IPS-15b (cell line): ENCODE results near the gene TMEM86A.

Experiments used
- H3K27me3 ChIP-seq: one replicate; pipeline ENCODE4 v1.6.1; 2013; ENCODE audit warnings: low read length; ENCODE audit not compliant: control insufficient read depth, insufficient read depth
- H3K36me3 ChIP-seq: one replicate; pipeline ENCODE4 v1.6.1; 2013; ENCODE audit warnings: low read length; ENCODE audit not compliant: control insufficient read depth, insufficient read depth
- H3K4me1 ChIP-seq: one replicate; pipeline ENCODE4 v1.6.1; 2013; ENCODE audit warnings: mild to moderate bottlenecking, low read length; ENCODE audit not compliant: control insufficient read depth, insufficient read depth
- H3K4me3 ChIP-seq: one replicate; pipeline ENCODE4 v1.5.1; 2013; ENCODE audit warnings: low read depth, low read length
- H3K9ac ChIP-seq: one replicate; pipeline ENCODE4 v1.6.1; 2013; ENCODE audit warnings: low read depth, mild to moderate bottlenecking, low read length
- H3K9me3 ChIP-seq: one replicate; pipeline ENCODE4 v1.6.1; 2013; ENCODE audit warnings: mild to moderate bottlenecking, low read length; ENCODE audit not compliant: control insufficient read depth, insufficient read depth

The TMEM86A gene

DNA sequence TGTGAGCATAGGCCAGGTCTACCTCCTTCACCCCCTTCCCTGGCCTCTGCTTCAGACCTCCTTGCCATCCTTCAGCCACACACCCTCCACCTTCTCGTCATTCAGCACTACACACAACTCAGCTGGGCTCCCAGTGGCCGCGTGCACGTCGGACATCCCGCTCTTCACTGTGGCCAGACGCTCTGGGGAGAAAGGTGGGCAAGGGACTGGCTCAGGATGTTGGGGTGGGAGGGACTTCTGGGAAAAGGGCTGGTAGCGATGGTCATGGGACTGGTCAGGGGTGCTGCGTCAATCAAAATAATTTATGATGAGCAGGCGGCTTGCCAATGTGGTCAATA lies 15.8 kb downstream of the TMEM86A start:
- H3K27me3 ChIP-seq = peaks cover 9% of the 10 kb centered on the region

DNA sequence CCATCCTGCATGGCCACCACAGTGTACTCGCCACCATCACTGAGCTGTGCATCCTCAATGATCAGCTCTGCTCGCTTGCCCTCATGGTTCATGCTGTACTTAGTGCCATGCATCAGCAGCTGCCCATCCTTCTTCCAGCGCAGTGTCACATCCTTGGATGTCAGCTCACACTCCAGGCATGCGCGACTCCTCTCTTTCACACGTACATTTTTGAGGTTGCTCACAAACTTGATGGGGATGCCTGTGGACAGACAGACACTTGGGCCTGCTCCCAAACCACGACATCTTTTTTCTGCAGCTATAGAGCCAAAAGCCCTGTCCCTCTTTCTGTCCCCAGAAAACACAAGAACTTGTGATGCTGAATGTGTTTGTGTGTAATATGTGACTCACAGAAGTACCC lies 16.9 kb downstream of the TMEM86A start:
- Histone ChIP-seq H3K36me3 (no peaks in the 10 kb centered on the region), H3K9me3 (no peaks in the 10 kb centered on the region), H3K9ac (no peak overlapping the region), H3K4me3 (no peak overlapping the region), H3K27me3 (peaks cover 20% of the 10 kb centered on the region), H3K4me1 (no peaks in the 10 kb centered on the region)

More for the DNA sequence above, 15.8 kb downstream of the TMEM86A start:
- Histone ChIP-seq H3K36me3 (no peaks in the 10 kb centered on the region), H3K9ac (no peak overlapping the region), H3K4me1 (no peaks in the 10 kb centered on the region), H3K4me3 (no peak overlapping the region), H3K9me3 (no peaks in the 10 kb centered on the region)

DNA sequence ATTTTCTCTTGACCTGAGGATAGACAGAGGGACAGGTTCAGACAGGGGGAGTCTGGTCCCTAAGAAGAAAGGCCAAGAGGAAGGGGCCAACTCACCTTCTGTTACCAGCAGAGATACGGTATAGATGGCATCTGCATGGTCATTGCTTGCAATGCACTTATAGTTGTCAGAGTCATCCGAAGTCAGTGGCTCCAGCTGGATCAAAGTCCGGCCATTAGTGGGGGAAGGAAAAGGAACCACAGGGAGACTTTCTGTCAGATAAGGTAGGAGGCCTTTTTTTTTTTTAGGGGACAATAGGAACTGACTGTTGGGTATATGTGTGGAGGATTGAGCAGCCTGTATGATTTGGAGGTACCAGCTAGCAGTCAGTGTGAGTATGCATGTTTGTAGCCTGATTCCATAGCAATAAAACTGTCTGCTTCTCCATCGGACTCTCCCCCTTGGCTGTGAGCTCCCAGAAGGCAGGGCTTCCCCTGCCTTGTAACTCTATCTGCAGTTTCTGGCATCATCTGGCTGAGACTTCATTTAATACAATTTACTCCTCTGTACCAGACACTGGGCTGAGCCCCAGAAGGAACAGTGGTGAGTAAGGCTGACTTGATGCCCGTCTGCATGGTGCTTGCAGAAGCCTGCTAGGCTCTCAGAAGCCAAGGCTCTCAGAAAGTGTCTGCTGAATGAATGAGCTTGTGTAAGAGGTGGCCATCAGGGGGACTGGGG lies 21.7 kb downstream of the TMEM86A start:
- no peak overlapping the region for H3K9ac ChIP-seq
- peaks cover 6% of the 10 kb centered on the region for H3K4me1 ChIP-seq

DNA sequence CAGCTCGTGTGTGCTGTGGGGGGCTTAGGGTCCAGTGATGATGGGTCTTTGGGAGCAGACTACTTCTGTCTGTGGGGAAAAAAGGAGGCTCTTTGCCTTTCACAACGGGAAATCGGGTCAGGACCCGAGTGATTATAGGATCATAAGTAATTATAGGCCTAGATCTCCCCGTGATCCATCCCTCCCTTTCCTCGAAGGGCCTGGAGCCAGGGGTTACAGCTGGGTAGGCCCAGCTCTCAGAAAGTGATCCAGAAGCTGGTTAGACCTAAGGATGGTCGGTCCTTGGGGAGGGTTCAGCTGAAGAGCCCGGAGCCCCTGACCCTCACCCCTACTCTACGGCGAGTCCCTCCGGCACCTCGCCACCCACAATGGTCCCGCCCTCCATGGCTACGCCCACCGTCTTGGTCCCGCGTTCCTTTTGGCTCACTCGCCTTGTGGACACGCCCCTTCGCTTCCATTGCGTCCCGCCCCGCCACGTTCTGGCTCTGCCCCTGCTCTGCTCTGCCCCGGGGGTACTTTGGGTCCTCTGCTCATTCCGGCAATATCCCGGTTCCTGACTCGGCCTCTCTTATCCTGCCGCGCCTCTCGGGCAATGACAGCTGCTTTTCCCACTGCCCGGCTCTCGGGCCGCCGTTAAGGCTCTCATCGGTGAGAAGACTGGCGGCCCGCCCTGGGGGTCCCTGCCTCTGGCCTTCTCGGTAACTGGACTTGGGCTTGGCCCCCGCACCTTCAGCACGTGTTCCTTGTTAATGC lies 22.4 kb downstream of the TMEM86A start:
- peaks cover 9% of the 10 kb centered on the region for H3K4me1 ChIP-seq
- peak overlapping the region; percentile 83 for H3K4me3 ChIP-seq
- H3K9ac ChIP-seq = peak overlapping the region; percentile 76
- no peaks in the 10 kb centered on the region for H3K36me3 ChIP-seq
- peaks cover 22% of the 10 kb centered on the region for H3K27me3 ChIP-seq
- H3K9me3 ChIP-seq = no peaks in the 10 kb centered on the region

More for the DNA sequence above, 21.7 kb downstream of the TMEM86A start:
- no peaks in the 10 kb centered on the region for H3K9me3 ChIP-seq
- H3K4me3 ChIP-seq = peak overlapping the region; percentile 83
- peaks cover 22% of the 10 kb centered on the region for H3K27me3 ChIP-seq
- no peaks in the 10 kb centered on the region for H3K36me3 ChIP-seq

DNA sequence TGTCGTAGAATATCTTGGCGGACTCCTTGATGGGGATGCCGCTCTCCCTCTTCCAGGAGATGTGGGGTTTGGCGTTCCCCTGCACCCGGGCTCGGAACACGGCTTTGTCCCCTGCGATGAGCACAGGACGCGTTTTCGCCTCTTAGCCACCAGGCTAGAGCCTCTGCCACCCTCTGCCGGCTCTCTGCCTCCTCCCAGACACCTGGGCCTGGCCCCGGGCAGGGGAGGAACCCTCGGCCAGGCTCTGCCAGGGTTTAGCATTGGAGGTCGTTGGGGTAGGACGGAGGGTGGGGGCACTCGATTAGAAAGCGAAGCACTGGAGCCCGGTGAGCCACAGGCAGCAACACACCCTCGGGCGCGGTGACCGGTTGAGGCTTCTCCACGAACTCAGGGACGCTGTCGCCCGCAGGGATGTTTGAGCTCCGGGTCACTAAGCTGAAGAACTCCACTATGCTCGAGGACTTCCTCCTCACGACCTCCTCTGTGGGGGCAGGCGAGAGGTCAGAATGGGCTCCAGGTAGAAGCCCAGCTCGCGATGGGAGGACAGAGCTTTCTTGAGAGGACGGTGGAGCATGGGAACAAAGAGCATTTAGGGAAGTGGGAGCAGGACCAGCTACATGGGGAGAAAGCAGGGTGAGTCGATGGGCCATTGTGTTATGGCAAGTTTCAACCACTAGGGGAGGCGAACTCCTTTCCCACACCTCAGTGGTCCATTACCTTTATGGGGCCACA lies 23.1 kb downstream of the TMEM86A start:
- Histone ChIP-seq H3K36me3 (no peaks in the 10 kb centered on the region), H3K4me1 (peaks cover 12% of the 10 kb centered on the region), H3K9me3 (no peaks in the 10 kb centered on the region), H3K27me3 (peaks cover 22% of the 10 kb centered on the region), H3K9ac (peak overlapping the region; percentile 76), H3K4me3 (peak overlapping the region; percentile 83)

DNA sequence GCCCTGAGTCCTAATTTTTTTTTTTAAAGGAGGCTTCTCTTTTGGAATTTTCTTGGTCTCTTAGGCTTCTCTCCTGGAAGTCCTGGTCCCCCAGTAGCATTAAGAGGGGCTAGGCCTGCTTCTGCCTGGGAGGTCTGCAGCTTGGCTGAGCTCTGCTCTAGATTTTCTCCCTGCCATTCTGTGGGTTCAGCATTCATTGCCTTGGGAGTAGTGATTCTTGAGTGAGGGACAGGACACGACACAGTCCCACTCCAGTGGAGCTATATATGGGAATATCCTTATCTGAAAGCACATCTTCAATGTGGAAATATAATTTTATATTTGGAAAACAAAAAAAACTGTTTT lies 23.7 kb downstream of the TMEM86A start:
- no peak overlapping the region for H3K9ac ChIP-seq
- H3K4me1 ChIP-seq = peaks cover 12% of the 10 kb centered on the region
- H3K4me3 ChIP-seq = peak overlapping the region; percentile 83

DNA sequence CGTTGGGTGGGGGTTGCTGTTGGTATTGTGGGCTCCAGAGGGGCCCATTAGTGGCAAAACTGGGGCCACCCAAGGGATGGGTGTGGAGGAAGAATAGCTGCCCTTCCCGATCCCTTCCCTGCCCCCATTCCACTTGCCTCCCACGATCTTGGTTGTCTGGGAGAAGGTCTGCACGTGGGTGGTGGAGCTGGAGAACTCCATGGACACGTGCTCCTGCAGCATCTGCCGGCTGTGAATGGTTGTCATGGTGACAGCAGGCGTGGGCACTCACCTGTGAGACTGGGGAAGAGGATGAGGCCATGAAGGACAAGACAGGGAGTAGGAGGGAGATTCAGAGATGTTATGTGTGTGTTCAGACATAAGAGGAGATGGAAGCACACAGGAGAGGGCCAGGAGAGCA lies 25.4 kb downstream of the TMEM86A start:
- no peak overlapping the region for H3K9ac ChIP-seq
- no peaks in the 10 kb centered on the region for H3K9me3 ChIP-seq
- peaks cover 14% of the 10 kb centered on the region for H3K4me1 ChIP-seq
- no peak overlapping the region for H3K4me3 ChIP-seq
- peaks cover 17% of the 10 kb centered on the region for H3K27me3 ChIP-seq
- no peaks in the 10 kb centered on the region for H3K36me3 ChIP-seq

More for the DNA sequence above, 23.7 kb downstream of the TMEM86A start:
- Histone ChIP-seq H3K27me3 (peaks cover 20% of the 10 kb centered on the region), H3K36me3 (no peaks in the 10 kb centered on the region), H3K9me3 (no peaks in the 10 kb centered on the region)

DNA sequence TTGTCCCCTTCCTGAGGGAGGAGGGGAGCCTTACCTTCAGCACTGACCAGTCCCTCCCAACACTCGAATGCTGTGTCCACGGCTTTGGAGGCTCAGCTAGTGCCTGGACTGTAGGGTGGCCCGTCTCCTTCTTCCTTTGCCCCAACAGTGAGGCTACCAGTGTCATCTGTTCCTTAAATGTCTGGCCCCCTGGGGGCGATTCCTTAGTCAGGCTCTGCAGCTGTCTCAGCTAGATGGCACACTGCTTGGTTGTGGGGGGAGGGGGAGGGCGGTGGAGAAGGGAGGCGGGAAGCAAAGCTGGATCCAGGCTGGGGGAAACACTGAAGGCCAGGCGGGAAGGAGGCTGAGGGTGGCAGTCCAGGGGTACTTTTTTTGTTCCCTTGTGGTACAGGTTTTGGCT lies 27.5 kb downstream of the TMEM86A start, which contains the start of gene IGSF22:
Gene IGSF22 (minus strand): TSS at position 149 of the 400 bp plus-strand sequence. CDS start 1,952 bp downstream, outside the sequence.
- H3K4me3 ChIP-seq = peak within 1 kb of the TSS; percentile 10
- H3K36me3 ChIP-seq = no peaks in the 10 kb centered on the region
- H3K9me3 ChIP-seq = no peaks in the 10 kb centered on the region
- no peak within 1 kb of the TSS for H3K9ac ChIP-seq
- H3K4me1 ChIP-seq = peaks cover 11% of the 10 kb centered on the region
- H3K27me3 ChIP-seq = peaks cover 2% of the 10 kb centered on the region

DNA sequence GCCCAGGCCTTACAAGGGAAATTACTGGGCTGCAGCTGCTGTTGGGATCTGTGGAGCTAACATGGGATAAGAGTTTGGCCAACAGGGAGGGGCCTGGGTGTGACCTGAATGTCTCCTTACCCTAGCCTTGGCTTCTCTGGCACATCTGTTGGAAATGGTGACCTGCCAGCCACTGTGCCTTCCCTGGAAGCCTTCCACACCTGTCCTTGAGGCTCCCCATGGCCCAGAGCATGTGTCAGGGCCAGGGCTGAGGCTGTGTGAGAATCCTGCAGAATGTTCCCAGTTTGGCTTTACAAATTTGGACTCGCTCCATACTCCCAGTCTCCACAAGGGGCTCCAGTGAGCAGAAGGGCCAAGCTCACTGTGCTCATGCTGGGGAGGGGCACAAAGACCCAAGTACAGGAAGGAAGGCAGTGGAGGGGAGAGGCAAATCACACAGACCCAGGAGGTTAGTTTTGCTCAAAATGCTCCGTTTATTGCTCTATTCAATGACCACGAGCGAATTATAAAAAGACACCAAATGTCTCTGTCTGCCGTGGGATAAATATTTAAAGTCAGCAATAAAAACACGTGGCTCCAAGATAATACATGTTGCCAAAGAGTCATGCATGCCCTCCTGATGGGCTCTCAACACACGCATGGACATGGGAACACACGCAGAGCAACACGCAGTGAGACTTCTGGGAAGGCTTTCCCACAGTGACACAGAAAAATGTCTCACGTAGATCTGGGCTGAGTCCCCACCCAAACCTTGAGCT lies 29.1 kb downstream of the TMEM86A start:
- Histone ChIP-seq H3K4me3 (no peak overlapping the region), H3K9ac (peak overlapping the region; percentile 20), H3K9me3 (no peaks in the 10 kb centered on the region), H3K27me3 (no peaks in the 10 kb centered on the region), H3K36me3 (no peaks in the 10 kb centered on the region), H3K4me1 (peaks cover 11% of the 10 kb centered on the region)

DNA sequence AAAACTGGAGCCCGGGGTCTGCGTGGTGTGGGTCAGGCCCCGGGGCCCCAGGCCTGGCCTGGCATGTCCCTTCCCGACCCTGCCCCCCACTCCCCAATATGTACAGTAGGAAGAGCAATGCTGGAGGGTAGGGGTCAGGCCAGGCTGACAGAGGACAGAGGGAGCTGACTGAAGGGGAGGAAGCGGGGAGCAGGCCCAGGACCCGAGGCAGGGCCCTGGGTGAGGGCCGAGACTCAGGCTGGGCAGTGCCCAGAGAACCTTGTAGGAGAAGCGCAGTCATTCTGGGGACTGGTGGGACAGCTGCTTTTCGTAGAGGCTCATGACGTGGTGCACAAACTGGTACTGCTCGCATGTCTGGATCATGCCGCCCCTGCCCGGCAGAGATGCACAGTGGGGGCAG lies 30.1 kb downstream of the TMEM86A start:
- H3K4me1 ChIP-seq = peaks cover 8% of the 10 kb centered on the region
- H3K9me3 ChIP-seq = no peaks in the 10 kb centered on the region
- no peaks in the 10 kb centered on the region for H3K36me3 ChIP-seq
- no peak overlapping the region for H3K9ac ChIP-seq
- H3K27me3 ChIP-seq = no peaks in the 10 kb centered on the region
- H3K4me3 ChIP-seq = no peak overlapping the region

DNA sequence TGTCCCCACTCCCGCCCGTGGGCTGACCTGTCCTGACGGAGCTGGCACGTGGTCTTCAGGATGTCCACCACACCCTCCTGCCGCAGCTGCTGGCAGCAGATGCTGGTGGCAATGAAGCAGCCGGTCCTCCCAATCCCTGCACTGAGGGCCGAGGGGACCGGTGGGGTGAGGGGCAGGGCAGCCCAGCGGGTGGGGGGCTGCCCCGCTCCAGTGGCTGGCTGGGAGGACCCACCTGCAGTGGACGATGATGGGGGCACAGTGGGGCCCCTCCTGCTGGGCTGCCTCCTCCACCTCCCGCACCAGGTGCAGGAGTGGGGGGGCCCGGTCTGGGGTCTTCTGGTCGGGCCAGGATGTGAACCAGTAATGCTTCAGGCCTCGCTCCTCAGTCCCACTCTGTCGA lies 30.8 kb downstream of the TMEM86A start:
- Histone ChIP-seq H3K36me3 (no peaks in the 10 kb centered on the region), H3K9me3 (no peaks in the 10 kb centered on the region), H3K27me3 (no peaks in the 10 kb centered on the region), H3K9ac (no peak overlapping the region), H3K4me3 (no peak overlapping the region), H3K4me1 (peaks cover 8% of the 10 kb centered on the region)
